H1 (cell line): ENCODE data around the gene DISC1. TPM values are rescaled to one million over a fixed set of nuclear protein-coding genes. Genes with fewer than 3 reads are reported as not detected.
"Not testable (repeated sequence)": the region's sequence is repeated elsewhere in the genome, so short reads cannot be mapped to it uniquely, and the experiment has no call there.

Experiments used
- CTCF ChIA-PET: fragments of 300-600 bp; sonication (Branson Sonifier 250); formaldehyde crosslinking; loops from one replicate; lab custom pipeline; 2021; ENCODE audit not compliant: partially characterized antibody; lab: Charles Lee
- POLR2A ChIA-PET: fragments of 300-600 bp; sonication (Branson Sonifier 250); formaldehyde crosslinking; loops from one replicate; lab custom pipeline; 2021; ENCODE audit warnings: inconsistent platforms; ENCODE audit not compliant: partially characterized antibody; lab: Charles Lee
- DNase-seq, 2 experiments: peaks; one replicate each; pipeline versions ENCODE4 v3.0.0 to v3.0.0-alpha.2; 2010 to 2022; ENCODE audit warnings: low spot score in 2 of 2, low read depth in 1 of 2, mixed read lengths in 1 of 2
- FAIRE-seq: peaks from 2 replicates; lab custom pipeline; 2011; peaks lifted over from hg19 to GRCh38; lab: Jason Lieb, UNC
- H2AFZ ChIP-seq: 2 replicates; pipeline ENCODE4 v1.8.1; 2012; ENCODE audit warnings: low read length, inconsistent platforms
- H2AK5ac ChIP-seq: 2 replicates; pipeline ENCODE4 v1.6.1; 2013; ENCODE audit warnings: low read depth, low read length
- H2BK120ac ChIP-seq: replicated peaks from 2 replicates; pipeline ENCODE3; 2013; ENCODE audit warnings: low read depth, low read length, inconsistent platforms
- H2BK12ac ChIP-seq: 2 replicates; pipeline ENCODE4 v1.6.1; 2013; ENCODE audit warnings: low read depth, low read length
- H2BK15ac ChIP-seq: 2 replicates; pipeline ENCODE4 v1.6.1; 2013; ENCODE audit warnings: low read length
- H2BK20ac ChIP-seq: 2 replicates; pipeline ENCODE4 v1.6.1; 2013; ENCODE audit warnings: low read length
- H2BK5ac ChIP-seq: 2 replicates; pipeline ENCODE4 v1.6.1; 2013; ENCODE audit warnings: low read depth, low read length
- H3K14ac ChIP-seq: 2 replicates; pipeline ENCODE4 v1.6.1; 2013; ENCODE audit warnings: inconsistent platforms; ENCODE audit not compliant: insufficient read length
- H3K18ac ChIP-seq: 2 replicates; pipeline ENCODE4 v1.6.1; 2013; ENCODE audit warnings: low read length; ENCODE audit errors: extremely low read depth
- H3K23ac ChIP-seq: 2 replicates; pipeline ENCODE4 v1.6.1; 2013; ENCODE audit warnings: inconsistent platforms; ENCODE audit not compliant: insufficient read length
- H3K23me2 ChIP-seq: 2 replicates; pipeline ENCODE4 v1.6.1; 2013; ENCODE audit warnings: low read depth, low read length
- H3K27ac ChIP-seq: 2 replicates; pipeline ENCODE4 v1.6.1; 2011; ENCODE audit warnings: low read depth, low read length, inconsistent platforms
- H3K27me3 ChIP-seq, 4 experiments: replicated peaks in 1 of 4; 1 replicate in 1 of 4; 2 replicates in 3 of 4; pipeline versions ENCODE4 v1.6.1 to v1.8.1; 2011 to 2013; ENCODE audit warnings: low read length in 3 of 4, mild to moderate bottlenecking in 3 of 4, inconsistent platforms in 2 of 4, mixed read lengths in 2 of 4, moderate library complexity in 1 of 4; ENCODE audit not compliant: control insufficient read depth in 3 of 4, insufficient read depth in 3 of 4; ENCODE audit errors: extremely low read depth in 1 of 4
- H3K36me3 ChIP-seq, 4 experiments: 2 replicates each; pipeline versions ENCODE4 v1.6.1 to v1.8.1; 2011 to 2013; ENCODE audit warnings: mild to moderate bottlenecking in 4 of 4, low read length in 3 of 4, moderate library complexity in 2 of 4, control low read depth in 1 of 4, inconsistent platforms in 1 of 4; ENCODE audit not compliant: insufficient read depth in 4 of 4, control insufficient read depth in 2 of 4
- H3K4ac ChIP-seq: replicated peaks from 2 replicates; pipeline ENCODE3; 2013; ENCODE audit warnings: low read length, low read depth, mixed read lengths, inconsistent platforms; ENCODE audit not compliant: insufficient read length
- H3K4me1 ChIP-seq, 4 experiments: replicated peaks in 1 of 4; 1 replicate in 1 of 4; 2 replicates in 3 of 4; pipeline versions ENCODE4 v1.6.1 to v1.8.1; 2011 to 2013; ENCODE audit warnings: low read length in 3 of 4, inconsistent platforms in 2 of 4, mixed read lengths in 1 of 4; ENCODE audit not compliant: insufficient read depth in 4 of 4, control insufficient read depth in 3 of 4
- H3K4me2 ChIP-seq, 2 experiments: 2 replicates each; pipeline versions ENCODE4 v1.6.1 to v1.8.1; 2011 to 2013; ENCODE audit warnings: low read depth in 2 of 2, low read length in 2 of 2, control low read depth in 1 of 2, inconsistent platforms in 1 of 2, mild to moderate bottlenecking in 1 of 2; ENCODE audit not compliant: insufficient read depth in 1 of 2
- H3K4me3 ChIP-seq, 4 experiments: fragments of 200-600, 300-600 bp in 1 of 4; sonication (generic), shearing (Covaris generic), sonication (Bioruptor Twin) in 1 of 4; 2 replicates each; pipeline versions ENCODE4 v1.5.1 to v1.8.1; 2011 to 2016; ENCODE audit warnings: low read length in 4 of 4, low read depth in 3 of 4, control low read depth in 2 of 4, inconsistent platforms in 2 of 4, mild to moderate bottlenecking in 2 of 4, mixed read lengths in 1 of 4, moderate library complexity in 1 of 4; ENCODE audit not compliant: insufficient read depth in 2 of 4; ENCODE audit errors: extremely low read depth in 1 of 4
- H3K56ac ChIP-seq: replicated peaks from 2 replicates; pipeline ENCODE3; 2013; ENCODE audit warnings: low read depth, mild to moderate bottlenecking, mixed read lengths, low read length, inconsistent platforms; ENCODE audit not compliant: insufficient read length
- H3K79me1 ChIP-seq: 2 replicates; pipeline ENCODE4 v1.6.1; 2013; ENCODE audit warnings: low read depth, low read length, control low read depth
- H3K79me2 ChIP-seq, 2 experiments: 2 replicates each; pipeline versions ENCODE4 v1.6.1 to v1.8.1; 2012 to 2013; ENCODE audit warnings: low read length in 2 of 2, mild to moderate bottlenecking in 2 of 2, inconsistent platforms in 1 of 2; ENCODE audit not compliant: insufficient read depth in 2 of 2, control insufficient read depth in 1 of 2
- H3K9ac ChIP-seq, 4 experiments: replicated peaks in 1 of 4; 1 replicate in 1 of 4; 2 replicates in 3 of 4; pipeline versions ENCODE4 v1.6.1 to v1.8.1; 2011 to 2013; ENCODE audit warnings: low read depth in 3 of 4, low read length in 3 of 4, control low read depth in 2 of 4, mild to moderate bottlenecking in 2 of 4, moderate library complexity in 2 of 4, inconsistent platforms in 1 of 4; ENCODE audit errors: extremely low read depth in 1 of 4
- H3K9me3 ChIP-seq, 2 experiments: 2 replicates each; pipeline versions ENCODE4 v1.6.1 to v1.8.1; 2012 to 2013; ENCODE audit warnings: mild to moderate bottlenecking in 2 of 2, moderate library complexity in 2 of 2, control low read depth in 1 of 2, inconsistent platforms in 1 of 2, low read depth in 1 of 2, low read length in 1 of 2, mixed read lengths in 1 of 2; ENCODE audit not compliant: insufficient read depth in 2 of 2
- H4K20me1 ChIP-seq, 2 experiments: replicated peaks in 1 of 2; 2 replicates each; pipeline versions ENCODE3 to v1.8.1; 2011 to 2013; ENCODE audit warnings: inconsistent platforms in 2 of 2, low read length in 2 of 2, mild to moderate bottlenecking in 1 of 2; ENCODE audit not compliant: insufficient read depth in 2 of 2, control insufficient read depth in 1 of 2
- H4K5ac ChIP-seq: 2 replicates; pipeline ENCODE4 v1.6.1; 2013; ENCODE audit warnings: low read length, low read depth, mixed read lengths, inconsistent platforms; ENCODE audit not compliant: insufficient read length
- H4K8ac ChIP-seq: 2 replicates; pipeline ENCODE4 v1.8.0; 2013; ENCODE audit warnings: mild to moderate bottlenecking, moderate library complexity, low read length, inconsistent platforms; ENCODE audit not compliant: insufficient read depth; ENCODE audit errors: extremely low read depth
- H4K91ac ChIP-seq: replicated peaks from 2 replicates; pipeline ENCODE3; 2013; ENCODE audit warnings: low read length, mixed read lengths, inconsistent platforms; ENCODE audit not compliant: insufficient read length
- WGBS, 2 experiments: shearing (Covaris generic) in 1 of 2; methylation state at CpG; one replicate each; pipeline versions ENCODE4 v1.1.6 to v1.1.7; 2013 to 2015; ENCODE audit warnings: low lambda C conversion rate in 2 of 2, mixed read lengths in 2 of 2, inconsistent platforms in 1 of 2, low coverage in 1 of 2, missing lambda C conversion rate in 1 of 2; ENCODE audit not compliant: insufficient replicate concordance in 2 of 2, insufficient coverage in 1 of 2, insufficient read length in 1 of 2; ENCODE audit errors: extremely low coverage in 1 of 2, missing lambda C conversion rate in 1 of 2; 5-methylcytosine and 5-hydroxymethylcytosine counted together
- polyA plus RNA-seq, 7 experiments: library from polyadenylated mRNA; depleted of rRNA in 3 of 7; stranded (reverse) in 5 of 7; unstranded in 2 of 7; fragments of >200 nt in 5 of 7; fragments of 200-250 nt in 2 of 7; gene quantifications; 1 replicate in 5 of 7; 2 replicates in 1 of 7; 4 replicates in 1 of 7; pipeline versions ENCODE4 v1.2.1 to v1.2.3, GENCODE V29; 2011 to 2013; ENCODE audit warnings: missing spikeins in 2 of 7, mixed read lengths in 2 of 7
- total RNA-seq: library from RNA; stranded (reverse); fragmentation: NEBNext Ultra II Directional; extraction: Animal tissue kit (Norgen Biotek cat#: 25700); gene quantifications from 2 replicates; pipeline ENCODE4 v1.2.1, GENCODE V29; 2021

The DISC1 gene
- total and polyA plus RNA-seq, 2 of the 8 experiments (the other 6 are each of a cell fraction or from before 2014, with no cell fraction given): 1.1 to 3.5 TPM

DNA sequence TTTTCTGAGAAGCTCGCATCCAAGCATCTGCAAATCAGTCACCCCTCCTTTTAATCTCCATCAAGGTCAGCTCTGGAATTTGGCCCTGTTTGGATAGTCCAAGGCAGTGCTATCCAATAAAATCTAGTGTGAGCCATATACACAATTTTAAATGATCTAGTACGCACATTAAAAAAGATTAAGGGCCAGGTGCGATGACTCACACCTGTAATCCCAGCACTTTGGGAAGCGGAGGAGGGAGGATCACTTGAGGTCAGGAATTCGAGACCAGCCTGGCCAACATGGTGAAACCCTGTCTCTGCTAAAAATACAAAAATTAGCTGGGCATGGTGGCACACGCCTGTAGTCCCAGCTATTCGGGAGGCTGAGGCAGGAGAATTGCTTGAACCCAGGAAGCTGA, 139.2 kb downstream of the DISC1 start:
- H3K14ac ChIP-seq, H3K36me3 ChIP-seq, H2AFZ ChIP-seq, H2BK15ac ChIP-seq, DNase-seq, H2BK120ac ChIP-seq, H3K9me3 ChIP-seq, H3K4me2 ChIP-seq, H3K79me1 ChIP-seq, FAIRE-seq, H2BK12ac ChIP-seq, H2BK5ac ChIP-seq, H3K9ac ChIP-seq, H2AK5ac ChIP-seq, H2BK20ac ChIP-seq, H3K56ac ChIP-seq, H4K8ac ChIP-seq, H3K18ac ChIP-seq, H3K23me2 ChIP-seq, H4K5ac ChIP-seq, H3K4me3 ChIP-seq, H4K91ac ChIP-seq, H3K79me2 ChIP-seq, H3K27me3 ChIP-seq, H3K4me1 ChIP-seq, H3K4ac ChIP-seq, H3K23ac ChIP-seq, H4K20me1 ChIP-seq, H3K27ac ChIP-seq: not testable (repeated sequence)
- WGBS, 2 experiments: 89% methylated on average over 7 of the region's 7 CpGs; no CpG with 5 or more reads in 1 of the 2 experiments
- POLR2A ChIA-PET: interaction anchor here (0.6 kb wide), 1 partner anchor 1710 kb away, joined by 3 read pairs; no protein-coding TSS in a partner anchor
- CTCF ChIA-PET: interaction anchor here (0.6 to 4.1 kb wide), 3 partner anchors 10 to 366 kb away, joined by 3 to 48 read pairs (median 8); no protein-coding TSS in a partner anchor
